HepG2 (cell line): Measurements from ENCODE around the gene REEP3. TPM values are rescaled to one million over a fixed set of nuclear protein-coding genes. Genes with fewer than 3 reads are reported as not detected.

Experiments used
- ATAC-seq: fragments of 200-7000 bp; cut with Tn5 transposase; 3 replicates; pipeline ENCODE4 v1.9.1; 2020; ENCODE audit warnings: mild to moderate bottlenecking, moderate library complexity
- BruUV-seq: library from RNA; stranded (reverse); fragments of 400-500 nt; replicated peaks from 2 replicates; lab custom pipeline; 2021; lab: Mats Ljungman, UMichigan
- CTCF ChIA-PET: fragments of 300-600 bp; formaldehyde crosslinking; extraction: SDS; loops from one replicate; lab custom pipeline; 2021; ENCODE audit warnings: low total read pairs, inconsistent platforms, low intra/inter-chr PET ratio; lab: Yijun Ruan, JAX
- POLR2A ChIA-PET: fragments of 350-600 bp; sonication (Branson Sonifier 250); formaldehyde crosslinking; loops from one replicate; lab custom pipeline; 2020; ENCODE audit warnings: antibody characterized with exemption, inconsistent platforms; lab: Yijun Ruan, JAX
- DNase-seq: peaks from one replicate; pipeline ENCODE4 v3.0.0-alpha.2; 2015; ENCODE audit warnings: low spot score
- FAIRE-seq: peaks from 3 replicates; lab custom pipeline; 2011; peaks lifted over from hg19 to GRCh38; lab: Jason Lieb, UNC
- H2AFZ ChIP-seq: one replicate; pipeline ENCODE4 v1.6.1; 2011; ENCODE audit warnings: low read length, inconsistent platforms
- H3K27ac ChIP-seq: fragments of 300-600 bp; 3 replicates; pipeline ENCODE4 v1.8.0; 2011; ENCODE audit warnings: mixed run types, mild to moderate bottlenecking, mixed read lengths, low read length, inconsistent platforms; ENCODE audit not compliant: insufficient read depth; ENCODE audit errors: extremely low read length
- H3K27me3 ChIP-seq, 2 experiments: fragments of 200-600 bp in 1 of 2; 2 replicates in 1 of 2; 3 replicates in 1 of 2; pipeline versions ENCODE4 v1.6.0 to v1.8.0; 2011; ENCODE audit warnings: low read length in 2 of 2, mild to moderate bottlenecking in 2 of 2, moderate library complexity in 2 of 2, inconsistent platforms in 1 of 2; ENCODE audit not compliant: insufficient read depth in 2 of 2, control insufficient read depth in 1 of 2
- H3K36me3 ChIP-seq, 2 experiments: fragments of 200-600 bp in 1 of 2; replicated peaks in 1 of 2; 2 replicates in 1 of 2; 3 replicates in 1 of 2; pipeline versions ENCODE4 v1.5.1 to v1.8.0; 2011; ENCODE audit warnings: low read length in 2 of 2, inconsistent platforms in 1 of 2; ENCODE audit not compliant: insufficient read depth in 2 of 2, control insufficient read depth in 1 of 2
- H3K4me1 ChIP-seq: 2 replicates; pipeline ENCODE4 v1.5.1; 2012; ENCODE audit warnings: low read length, inconsistent platforms; ENCODE audit not compliant: insufficient read depth
- H3K4me2 ChIP-seq: 2 replicates; pipeline ENCODE4 v1.6.0; 2011; ENCODE audit warnings: low read depth, low read length, inconsistent platforms
- H3K4me3 ChIP-seq, 3 experiments: fragments of 200-600 bp in 1 of 3; sonication (generic), shearing (Covaris generic) in 1 of 3; replicated peaks in 1 of 3; 2 replicates each; pipeline ENCODE4 v1.5.1; 2011 to 2016; ENCODE audit warnings: low read length in 3 of 3, inconsistent platforms in 2 of 3, low read depth in 2 of 3, mild to moderate bottlenecking in 2 of 3, control low read depth in 1 of 3, mixed read lengths in 1 of 3; ENCODE audit not compliant: insufficient read depth in 1 of 3
- H3K79me2 ChIP-seq: one replicate; pipeline ENCODE4 v1.6.1; 2011; ENCODE audit warnings: low read length, inconsistent platforms; ENCODE audit not compliant: insufficient read depth
- H3K9ac ChIP-seq: 2 replicates; pipeline ENCODE4 v1.6.0; 2011; ENCODE audit warnings: mild to moderate bottlenecking, low read depth, low read length, inconsistent platforms; ENCODE audit not compliant: insufficient read depth
- H3K9me3 ChIP-seq: 2 replicates; pipeline ENCODE4 v1.5.1; 2012; ENCODE audit warnings: mild to moderate bottlenecking, low read length
- H4K20me1 ChIP-seq: 2 replicates; pipeline ENCODE4 v1.6.0; 2011; ENCODE audit warnings: inconsistent platforms, mild to moderate bottlenecking, low read length, moderate library complexity; ENCODE audit not compliant: insufficient read depth
- CEBPB ChIP-seq: IDR thresholded peaks from 2 replicates; pipeline ENCODE4 v1.6.1; 2011; ENCODE audit warnings: low read depth, low read length, improper control_type of control experiment, borderline replicate concordance
- EED ChIP-seq: sonication (generic); formaldehyde crosslinking; IDR thresholded peaks from 2 replicates; pipeline ENCODE4 v1.5.0; 2020; ENCODE audit warnings: mild to moderate bottlenecking, missing genetic modification reagents
- HOXD1 ChIP-seq: sonication (generic); formaldehyde crosslinking; IDR thresholded peaks from 2 replicates; pipeline ENCODE4 v1.5.0; 2020; ENCODE audit warnings: missing genetic modification reagents
- MAFF ChIP-seq: IDR thresholded peaks from 2 replicates; pipeline ENCODE4 v1.6.1; 2011; ENCODE audit warnings: low read depth, low read length, improper control_type of control experiment
- MAFK ChIP-seq, 2 experiments: IDR thresholded peaks in 1 of 2; conservative IDR thresholded peaks in 1 of 2; 2 replicates each; pipeline ENCODE4 v1.6.1; 2011; ENCODE audit warnings: improper control_type of control experiment in 2 of 2, low read length in 2 of 2
- PAX8 ChIP-seq: sonication (generic); formaldehyde crosslinking; IDR thresholded peaks from 2 replicates; pipeline ENCODE4 v1.8.0; 2022; ENCODE audit warnings: mild to moderate bottlenecking, missing genetic modification reagents, borderline replicate concordance
- SNRNP70 ChIP-seq: fragments of 200-400 bp; formaldehyde crosslinking; IDR thresholded peaks from 2 replicates; pipeline ENCODE4 v1.6.1; 2017; ENCODE audit warnings: mild to moderate bottlenecking, low read depth, low read length, moderate library complexity
- ZNF510 ChIP-seq: sonication (generic); formaldehyde crosslinking; IDR thresholded peaks from 2 replicates; pipeline ENCODE4 v1.4.0; 2020; ENCODE audit warnings: low read depth, mild to moderate bottlenecking, missing genetic modification reagents
- ZNF629 ChIP-seq: sonication (generic); formaldehyde crosslinking; conservative IDR thresholded peaks from 2 replicates; pipeline ENCODE4 v1.5.0; 2020; ENCODE audit warnings: missing genetic modification reagents
- WGBS: methylation state at CpG from one replicate; pipeline ENCODE4 v1.1.6; 2017; ENCODE audit warnings: low lambda C conversion rate; 5-methylcytosine and 5-hydroxymethylcytosine counted together
- in situ Hi-C: cut with HindIII; loops from 2 replicates; pipeline ENCODE4 v1.10.0; 2017; ENCODE audit warnings: low pct_unique_long_range_greater_than_20kb; ENCODE audit not compliant: extremely low pct_ligation_motif_present
- intact Hi-C: fragments of 100-400 bp; cut with micrococcal nuclease; formaldehyde crosslinking; loops from one replicate; pipeline ENCODE4 v1.10.0; 2022; ENCODE audit not compliant: unreplicated experiment
- polyA plus RNA-seq, 8 experiments: library from polyadenylated mRNA; depleted of rRNA in 3 of 8; stranded (reverse) in 7 of 8; unstranded in 1 of 8; fragments of >200 nt; fragmentation: Illumina TruSeq in 4 of 8; extraction: Trizol in 4 of 8; gene quantifications; 2 replicates each; pipeline versions ENCODE4 v1.2.1 to v1.2.3, GENCODE V29; 2011 to 2016; ENCODE audit warnings: low read depth in 4 of 8, missing spikeins in 1 of 8, mixed read lengths in 1 of 8; ENCODE audit not compliant: insufficient read depth in 1 of 8
- total RNA-seq, 5 experiments: library from RNA; depleted of rRNA; stranded (reverse); fragments of >200 nt; fragmentation: Illumina TruSeq; extraction: Trizol; gene quantifications; 2 replicates each; pipeline ENCODE4 v1.2.3, GENCODE V29; 2016; ENCODE audit warnings: low read depth in 1 of 5

The REEP3 gene
- total and polyA plus RNA-seq, 2 of the 13 experiments (the other 11 are each of a cell fraction or from before 2014, with no cell fraction given), result 7.1 to 31.4 TPM

- no peak overlapping the region for H3K27ac ChIP-seq
- H2AFZ ChIP-seq, result no peak overlapping the region
- no peaks in the 10 kb centered on the region for H3K9me3 ChIP-seq
- H3K4me1 ChIP-seq, result peaks cover 51% of the 10 kb centered on the region
- no peak overlapping the region for H3K4me2 ChIP-seq
- WGBS, result 98% methylated on average over 1 of the region's 1 CpG
- no peak for ATAC-seq
- intact Hi-C loops, result no loop called here
- no TSS peak for BruUV-seq
- H3K4me3 ChIP-seq, result no peak overlapping the region
- no peak for FAIRE-seq
- POLR2A ChIA-PET, result interaction anchor here (1.2 kb wide), 1 partner anchor 20 kb away, joined by 4 read pairs; the partner anchor contains the start of gene REEP3
- H3K9ac ChIP-seq, result no peak overlapping the region
- TF ChIP-seq ZNF510 (CRISPR knock-in tag) (no peak), CEBPB (peak; percentile 50; the same call in 1 of the 2 replicates), MAFK (conservative IDR thresholded peaks at IDR 0.05 in 1 of 2, IDR thresholded peaks at IDR 0.05 in 1 of 2; ENCODE audit: low read length in 2 of 2) (peak; percentile 48 to 57), MAFF (peak; percentile 29; the same call in 1 of the 2 replicates), EED (CRISPR knock-in tag) (no peak), PAX8 (CRISPR knock-in tag) (no peak)
- CTCF ChIA-PET, result no interaction called here
- in situ Hi-C loops, result no loop called here
- H3K36me3 ChIP-seq, result no peaks in the 10 kb centered on the region
- H3K27me3 ChIP-seq, result no peaks in the 10 kb centered on the region
- peaks cover 89% of the 10 kb centered on the region for H3K79me2 ChIP-seq
- peaks cover 15% of the 10 kb centered on the region for H4K20me1 ChIP-seq
- no peak for DNase-seq
Measured at GRCh38 chr10:63501954-63502353, 19.2 kb upstream of the REEP3 start.

- Histone ChIP-seq H3K4me2 (no peak overlapping the region), H3K36me3 (no peaks in the 10 kb centered on the region), H3K79me2 (peaks cover 88% of the 10 kb centered on the region), H3K9ac (no peak overlapping the region), H3K27me3 (no peaks in the 10 kb centered on the region), H3K27ac (no peak overlapping the region), H4K20me1 (peaks cover 15% of the 10 kb centered on the region), H2AFZ (no peak overlapping the region), H3K9me3 (no peaks in the 10 kb centered on the region), H3K4me3 (no peak overlapping the region), H3K4me1 (peaks cover 53% of the 10 kb centered on the region)
- BruUV-seq, result no TSS peak
- TF ChIP-seq HOXD1 (CRISPR knock-in tag) (no peak), ZNF629 (peak; percentile 84), SNRNP70 (no peak)
- ChIA-PET CTCF (no interaction called here), POLR2A (interaction anchor here (1.2 kb wide), 1 partner anchor 19 kb away, joined by 4 read pairs; the partner anchor contains the start of gene REEP3)
- intact Hi-C loops, result no loop called here
- ATAC-seq, result no peak
- FAIRE-seq, result no peak
- no peak for DNase-seq
- in situ Hi-C loops, result no loop called here
- WGBS, result 100% methylated on average over 1 of the region's 1 CpG
Measured at GRCh38 chr10:63502832-63503231, 18.4 kb upstream of the REEP3 start.
